Sigmoid colon (tissue), 7 donors: ENCODE measurements around the gene CERS1. TPM values are rescaled to one million over a fixed set of nuclear protein-coding genes. Genes with fewer than 3 reads are reported as not detected.

Experiments used
- DNase-seq: peaks from one replicate; pipeline ENCODE4 v3.0.0-alpha.2; 2019
- H3K27ac ChIP-seq, 4 donors: fragments of 200-600 bp; sonication (generic); one replicate each; pipeline ENCODE4 v1.5.1; 2016 to 2019; ENCODE audit warnings: mild to moderate bottlenecking in 1 of 4
- H3K27me3 ChIP-seq, 3 donors: fragments of 200-600 bp; sonication (generic); one replicate each; pipeline ENCODE4 v1.5.1; 2019; ENCODE audit warnings: mild to moderate bottlenecking in 1 of 3
- H3K36me3 ChIP-seq, 4 donors: fragments of 200-600 bp; sonication (generic); one replicate each; pipeline ENCODE4 v1.5.1; 2016 to 2019
- H3K4me1 ChIP-seq, 4 donors: fragments of 200-600 bp; sonication (generic); one replicate each; pipeline ENCODE4 v1.5.1; 2017 to 2019
- H3K4me3 ChIP-seq, 4 donors: fragments of 200-600 bp; sonication (generic); one replicate each; pipeline ENCODE4 v1.5.1; 2017 to 2019; ENCODE audit warnings: mild to moderate bottlenecking in 2 of 4, moderate library complexity in 1 of 4
- H3K9me3 ChIP-seq, 4 donors: fragments of 200-600 bp in 3 of 4; sonication (generic) in 3 of 4; one replicate each; pipeline versions ENCODE4 v1.5.1 to v1.6.1; 2013 to 2019
- EP300 ChIP-seq, 4 donors: sonication (generic); formaldehyde crosslinking; IDR thresholded peaks; one replicate each; pipeline ENCODE4 v1.6.1; 2017; ENCODE audit warnings: antibody characterized with exemption in 4 of 4
- POLR2A ChIP-seq, 2 donors: fragments of 450-650 bp; IDR thresholded peaks; one replicate each; pipeline ENCODE4 v1.6.1; 2016; ENCODE audit warnings: antibody characterized with exemption in 2 of 2, mild to moderate bottlenecking in 2 of 2, moderate library complexity in 2 of 2
- POLR2AphosphoS5 ChIP-seq, 4 donors: sonication (generic); formaldehyde crosslinking; IDR thresholded peaks; one replicate each; pipeline ENCODE4 v1.6.1; 2017; ENCODE audit warnings: antibody characterized with exemption in 4 of 4
- WGBS, 2 donors: extraction: QIAGEN DNeasy Blood & Tissue Kit; methylation state at CpG; one replicate each; pipeline ENCODE4 v1.1.7; 2013; 5-methylcytosine and 5-hydroxymethylcytosine counted together
- intact Hi-C: fragments of 100-400 bp; cut with DNase I; formaldehyde crosslinking; loops from one replicate; pipeline ENCODE4 v1.15.1; 2023
- polyA plus RNA-seq, 3 donors: library from polyadenylated mRNA; stranded (reverse); fragments of 200-250 nt; gene quantifications; one replicate each; pipeline ENCODE4 v1.2.3, GENCODE V29; 2013
- total RNA-seq, 4 donors: library from RNA; depleted of rRNA; stranded (reverse); fragments of >200 nt; gene quantifications; one replicate each; pipeline ENCODE4 v1.1.0, GENCODE V29; 2016
- TF ChIP-seq, protein P1 (sequence below), 4 experiments: fragments of 450-650 bp in 3 of 4; fragments of 200-600 bp in 1 of 4; IDR thresholded peaks; one replicate each; pipeline ENCODE4 v1.5.1; 2016 to 2019; ENCODE audit warnings: antibody characterized with exemption in 4 of 4, mild to moderate bottlenecking in 3 of 4, moderate library complexity in 2 of 4
- donor health status: healthy with polysubstance abuse.
- donor health status: Bipolar disorder and iron deficiency.
- donor health status: healthy.

The CERS1 gene
- total and polyA plus RNA-seq, 7 donors, result 0.36 to 3.6 (median 0.70) TPM; not detected in 2

DNA sequence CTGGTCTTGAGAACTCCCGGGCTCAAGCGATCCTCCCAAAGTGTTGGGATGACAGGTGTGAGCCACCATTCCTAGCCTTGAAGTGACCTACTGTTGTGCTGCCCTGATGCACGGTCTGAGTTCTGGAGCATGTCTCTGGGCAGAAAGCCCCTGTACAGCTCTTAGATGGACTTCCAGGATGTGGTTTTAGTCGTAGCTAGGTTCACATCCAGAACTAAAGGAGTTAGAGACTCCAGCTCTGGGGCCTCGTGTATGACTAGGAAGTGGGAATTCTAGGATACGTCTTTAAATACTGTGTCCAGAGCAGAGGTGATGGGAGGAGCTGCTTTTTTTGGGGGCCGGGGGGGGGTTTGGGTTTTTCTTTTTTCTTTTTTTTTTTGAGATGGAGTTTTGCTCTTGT lies 52.0 kb downstream of the CERS1 start:
- no peaks in the 10 kb centered on the region for H3K27me3 ChIP-seq
- H3K36me3 ChIP-seq, result peaks cover 0 to 4% (median 2%) of the 10 kb centered on the region in 4 donors
- H3K9me3 ChIP-seq, result no peaks in the 10 kb centered on the region
- H3K27ac ChIP-seq, result no peak overlapping the region
- H3K4me1 ChIP-seq, result peaks cover 0 to 89% (median 70%) of the 10 kb centered on the region in 4 donors
- H3K4me3 ChIP-seq, result no peak overlapping the region
- TF ChIP-seq POLR2AphosphoS5 (IDR thresholded peaks at IDR 0.05) (no peak), POLR2A (IDR thresholded peaks at IDR 0.05) (no peak), EP300 (IDR thresholded peaks at IDR 0.05) (no peak)
- TF ChIP-seq, protein P1, sequence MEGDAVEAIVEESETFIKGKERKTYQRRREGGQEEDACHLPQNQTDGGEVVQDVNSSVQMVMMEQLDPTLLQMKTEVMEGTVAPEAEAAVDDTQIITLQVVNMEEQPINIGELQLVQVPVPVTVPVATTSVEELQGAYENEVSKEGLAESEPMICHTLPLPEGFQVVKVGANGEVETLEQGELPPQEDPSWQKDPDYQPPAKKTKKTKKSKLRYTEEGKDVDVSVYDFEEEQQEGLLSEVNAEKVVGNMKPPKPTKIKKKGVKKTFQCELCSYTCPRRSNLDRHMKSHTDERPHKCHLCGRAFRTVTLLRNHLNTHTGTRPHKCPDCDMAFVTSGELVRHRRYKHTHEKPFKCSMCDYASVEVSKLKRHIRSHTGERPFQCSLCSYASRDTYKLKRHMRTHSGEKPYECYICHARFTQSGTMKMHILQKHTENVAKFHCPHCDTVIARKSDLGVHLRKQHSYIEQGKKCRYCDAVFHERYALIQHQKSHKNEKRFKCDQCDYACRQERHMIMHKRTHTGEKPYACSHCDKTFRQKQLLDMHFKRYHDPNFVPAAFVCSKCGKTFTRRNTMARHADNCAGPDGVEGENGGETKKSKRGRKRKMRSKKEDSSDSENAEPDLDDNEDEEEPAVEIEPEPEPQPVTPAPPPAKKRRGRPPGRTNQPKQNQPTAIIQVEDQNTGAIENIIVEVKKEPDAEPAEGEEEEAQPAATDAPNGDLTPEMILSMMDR (IDR thresholded peaks at IDR 0.05), result no peak
- DNase-seq, result no peak
- intact Hi-C loops, result loop anchor here (10.0 kb wide), 1 partner anchor 129 kb away; no protein-coding TSS in a partner anchor
- WGBS, 2 donors, result 69 to 74% methylated on average over 7 of the region's 7 CpGs

DNA sequence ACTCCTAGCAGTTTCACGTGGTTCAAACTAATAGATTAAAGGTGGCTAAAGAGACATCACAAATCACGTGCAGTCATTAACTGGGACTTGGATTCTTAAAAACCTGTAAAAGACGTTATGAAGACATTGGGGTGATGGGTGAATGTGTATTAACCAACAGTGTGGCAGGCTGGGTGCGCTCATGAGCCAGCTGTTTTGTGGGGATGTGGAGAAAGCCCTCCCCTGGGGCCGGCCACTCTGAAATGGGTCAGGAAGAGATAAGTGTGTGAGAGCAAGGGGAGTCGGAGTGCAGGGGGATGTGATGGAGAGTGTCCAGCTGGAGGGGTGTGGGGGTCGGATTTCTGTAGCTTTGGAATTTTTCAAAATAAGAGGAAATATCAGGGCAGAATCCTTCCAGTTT lies 53.8 kb downstream of the CERS1 start:
- no peak overlapping the region for H3K27ac ChIP-seq
- no peaks in the 10 kb centered on the region for H3K27me3 ChIP-seq
- DNase-seq, result no peak
- H3K4me1 ChIP-seq, result peaks cover 0 to 89% (median 68%) of the 10 kb centered on the region in 4 donors
- H3K4me3 ChIP-seq, result no peak overlapping the region
- H3K9me3 ChIP-seq, result no peaks in the 10 kb centered on the region
- 61 to 69% methylated on average over 7 of the region's 7 CpGs for WGBS, 2 donors
- TF ChIP-seq POLR2AphosphoS5 (IDR thresholded peaks at IDR 0.05), result no peak
- intact Hi-C loops, result loop anchor here (10.0 kb wide), 1 partner anchor 127 kb away; no protein-coding TSS in a partner anchor
- peaks cover 0 to 9% (median 4%) of the 10 kb centered on the region in 4 donors for H3K36me3 ChIP-seq

GRCh38 chr19:18841400-18841799 lies 54.6 kb downstream of the CERS1 start:
- intact Hi-C loops, result loop anchor here (10.0 kb wide), 1 partner anchor 127 kb away; no protein-coding TSS in a partner anchor
- Histone ChIP-seq H3K4me1 (peaks cover 0 to 89% (median 60%) of the 10 kb centered on the region in 4 donors), H3K9me3 (no peaks in the 10 kb centered on the region), H3K27ac (no peak overlapping the region), H3K36me3 (peaks cover 0 to 9% (median 4%) of the 10 kb centered on the region in 4 donors), H3K4me3 (no peak overlapping the region), H3K27me3 (no peaks in the 10 kb centered on the region)
- DNase-seq, result no peak
- TF ChIP-seq, protein P1 (IDR thresholded peaks at IDR 0.05), result no peak
- no peak for TF ChIP-seq POLR2A (IDR thresholded peaks at IDR 0.05)
- no peak for TF ChIP-seq POLR2AphosphoS5 (IDR thresholded peaks at IDR 0.05)
- TF ChIP-seq EP300 (IDR thresholded peaks at IDR 0.05), result no peak
- WGBS, 2 donors, result 68 to 88% methylated on average over 15 of the region's 15 CpGs

GRCh38 chr19:18840288-18841267 lies 55.4 kb downstream of the CERS1 start:
- Histone ChIP-seq H3K4me1 (peaks cover 0 to 93% (median 61%) of the 10 kb centered on the region in 4 donors), H3K36me3 (peaks cover 0 to 9% (median 2%) of the 10 kb centered on the region in 4 donors), H3K27ac (no peak overlapping the region), H3K27me3 (no peaks in the 10 kb centered on the region), H3K9me3 (no peaks in the 10 kb centered on the region), H3K4me3 (no peak overlapping the region)
- no peak for TF ChIP-seq POLR2AphosphoS5 (IDR thresholded peaks at IDR 0.05)
- TF ChIP-seq POLR2A (IDR thresholded peaks at IDR 0.05), result no peak
- TF ChIP-seq, protein P1 (IDR thresholded peaks at IDR 0.05), result no peak
- no peak for TF ChIP-seq EP300 (IDR thresholded peaks at IDR 0.05)
- intact Hi-C loops, result loop anchor here (10.0 kb wide), 1 partner anchor 126 kb away; no protein-coding TSS in a partner anchor
- WGBS, 2 donors, result 72 to 85% methylated on average over 26 of the region's 26 CpGs
- no peak for DNase-seq
